Psoas muscle (tissue), 8 donors: ENCODE data around the gene GGA2. TPM values are rescaled to one million over a fixed set of nuclear protein-coding genes. Genes with fewer than 3 reads are reported as not detected.

ENCODE experiments used
- ATAC-seq, 4 donors: fragments of 200-7000 bp; cut with Tn5 transposase; one replicate each; pipeline ENCODE4 v1.9.1; 2020; ENCODE audit warnings: moderate library complexity in 3 of 4, mild to moderate bottlenecking in 2 of 4
- DNase-seq, 2 donors: peaks; one replicate each; pipeline ENCODE4 v3.0.0-alpha.2; 2020
- H3K27ac ChIP-seq: fragments of 200-600 bp; one replicate; pipeline ENCODE4 v1.8.0; 2022
- H3K27me3 ChIP-seq, 3 donors: fragments of 200-600 bp in 1 of 3; one replicate each; pipeline versions ENCODE4 v1.6.1 to v1.8.0; 2013 to 2022; ENCODE audit warnings: low read length in 2 of 3, mild to moderate bottlenecking in 2 of 3, moderate library complexity in 1 of 3; ENCODE audit not compliant: insufficient read depth in 3 of 3
- H3K36me3 ChIP-seq, 2 donors: fragments of 200-600 bp in 1 of 2; one replicate each; pipeline versions ENCODE4 v1.6.1 to v1.8.0; 2013 to 2022; ENCODE audit warnings: low read depth in 1 of 2, mild to moderate bottlenecking in 1 of 2, moderate library complexity in 1 of 2; ENCODE audit not compliant: insufficient read depth in 1 of 2
- H3K4me1 ChIP-seq: fragments of 200-600 bp; one replicate; pipeline ENCODE4 v1.8.0; 2022
- H3K4me3 ChIP-seq: fragments of 200-600 bp; one replicate; pipeline ENCODE4 v1.8.0; 2022; ENCODE audit warnings: mild to moderate bottlenecking
- H3K9me3 ChIP-seq: fragments of 200-600 bp; one replicate; pipeline ENCODE4 v1.8.0; 2022
- WGBS, 3 donors: extraction: QIAGEN DNeasy Blood & Tissue Kit; methylation state at CpG; one replicate each; pipeline versions ENCODE4 v1.1.6 to v1.1.7; 2013; 5-methylcytosine and 5-hydroxymethylcytosine counted together
- intact Hi-C, 2 donors: fragments of 100-400 bp; cut with DNase I; formaldehyde crosslinking; loops; one replicate each; pipeline versions ENCODE4 v1.11.0 to v1.14.2; 2022
- polyA plus RNA-seq, 3 donors: library from polyadenylated mRNA; stranded (reverse); fragments of 200-250 nt; gene quantifications; one replicate each; pipeline ENCODE4 v1.2.3, GENCODE V29; 2013
- total RNA-seq, 4 donors: library from RNA; stranded (reverse); fragmentation: NEBNext Ultra II Directional in 2 of 4; extraction: Animal tissue kit (Norgen Biotek cat#: 25700) in 2 of 4; gene quantifications; one replicate each; pipeline versions ENCODE4 v1.2.1 to v1.2.4, GENCODE V29; 2021 to 2023
- TF ChIP-seq, protein P1 (sequence below): fragments of 200-600 bp; IDR thresholded peaks from one replicate; pipeline ENCODE4 v1.8.0; 2022; ENCODE audit warnings: antibody characterized with exemption
- donor health status: healthy with polysubstance abuse.
- donor health status: DM: no; HTN: no; CAD: no; lungs with moderate emphysema.
- donor health status: Bipolar disorder and iron deficiency.
- donor health status: healthy.
- donor health status: DM: yes; HTN: yes; CAD: no.
- donor health status: DM: no; HTN: no; CAD: no.
- donor health status: DM: no; HTN: no; CAD: no.
- donor health status: DM: yes; HTN: yes; CAD: no.

The GGA2 gene
- total and polyA plus RNA-seq, 7 donors, result 18.9 to 62.9 (median 49.3) TPM

DNA sequence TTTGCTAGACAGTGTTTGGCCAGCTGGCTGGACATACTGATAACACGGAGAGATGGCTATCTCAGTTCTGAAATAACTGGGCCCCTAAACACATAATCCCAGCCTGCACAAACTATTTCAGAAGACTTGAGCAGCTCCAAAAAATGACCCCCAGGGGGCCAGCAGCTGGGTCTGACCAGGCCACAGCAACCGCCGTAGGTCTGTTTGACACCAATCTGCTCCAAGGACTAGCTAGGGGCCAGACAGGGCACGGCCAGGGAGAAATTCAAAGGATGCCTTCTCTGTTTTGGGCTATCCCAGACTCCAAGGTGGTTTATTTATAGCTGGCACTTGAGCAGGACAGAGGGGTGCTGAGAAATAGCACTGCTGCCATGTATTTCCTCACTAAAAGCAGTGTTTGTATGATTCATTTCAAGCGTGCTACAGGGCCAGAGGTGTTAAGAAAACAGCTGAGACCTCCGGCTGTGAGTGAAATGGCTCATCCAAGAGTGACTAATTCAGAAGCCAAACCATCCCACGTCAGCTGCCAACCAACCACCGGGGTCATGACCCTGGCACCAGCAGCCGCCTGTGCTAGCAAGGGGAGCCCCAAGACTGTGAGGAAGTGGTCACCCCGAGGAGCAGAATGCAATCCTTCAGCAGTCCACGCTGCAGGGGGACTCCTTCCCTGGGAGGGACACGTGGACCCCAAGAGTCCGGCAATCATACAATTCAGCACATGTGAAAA is 5.7 kb downstream of the GGA2 start:
- Histone ChIP-seq H3K36me3 (peaks cover 0 to 8% of the 10 kb centered on the region in 2 donors), H3K27ac (peak overlapping the region; percentile 86), H3K4me1 (peaks cover 42% of the 10 kb centered on the region), H3K27me3 (no peaks in the 10 kb centered on the region), H3K9me3 (no peaks in the 10 kb centered on the region), H3K4me3 (no peak overlapping the region)
- DNase-seq (peak; percentile 80 to 91), ATAC-seq (peak; percentile 86 to 95 (median 93))
- WGBS, 3 donors, result 15 to 35% (median 22%) methylated on average over 13 of the region's 13 CpGs
- TF ChIP-seq, protein P1, sequence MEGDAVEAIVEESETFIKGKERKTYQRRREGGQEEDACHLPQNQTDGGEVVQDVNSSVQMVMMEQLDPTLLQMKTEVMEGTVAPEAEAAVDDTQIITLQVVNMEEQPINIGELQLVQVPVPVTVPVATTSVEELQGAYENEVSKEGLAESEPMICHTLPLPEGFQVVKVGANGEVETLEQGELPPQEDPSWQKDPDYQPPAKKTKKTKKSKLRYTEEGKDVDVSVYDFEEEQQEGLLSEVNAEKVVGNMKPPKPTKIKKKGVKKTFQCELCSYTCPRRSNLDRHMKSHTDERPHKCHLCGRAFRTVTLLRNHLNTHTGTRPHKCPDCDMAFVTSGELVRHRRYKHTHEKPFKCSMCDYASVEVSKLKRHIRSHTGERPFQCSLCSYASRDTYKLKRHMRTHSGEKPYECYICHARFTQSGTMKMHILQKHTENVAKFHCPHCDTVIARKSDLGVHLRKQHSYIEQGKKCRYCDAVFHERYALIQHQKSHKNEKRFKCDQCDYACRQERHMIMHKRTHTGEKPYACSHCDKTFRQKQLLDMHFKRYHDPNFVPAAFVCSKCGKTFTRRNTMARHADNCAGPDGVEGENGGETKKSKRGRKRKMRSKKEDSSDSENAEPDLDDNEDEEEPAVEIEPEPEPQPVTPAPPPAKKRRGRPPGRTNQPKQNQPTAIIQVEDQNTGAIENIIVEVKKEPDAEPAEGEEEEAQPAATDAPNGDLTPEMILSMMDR, result no peak
- intact Hi-C loops, result no loop called here

DNA sequence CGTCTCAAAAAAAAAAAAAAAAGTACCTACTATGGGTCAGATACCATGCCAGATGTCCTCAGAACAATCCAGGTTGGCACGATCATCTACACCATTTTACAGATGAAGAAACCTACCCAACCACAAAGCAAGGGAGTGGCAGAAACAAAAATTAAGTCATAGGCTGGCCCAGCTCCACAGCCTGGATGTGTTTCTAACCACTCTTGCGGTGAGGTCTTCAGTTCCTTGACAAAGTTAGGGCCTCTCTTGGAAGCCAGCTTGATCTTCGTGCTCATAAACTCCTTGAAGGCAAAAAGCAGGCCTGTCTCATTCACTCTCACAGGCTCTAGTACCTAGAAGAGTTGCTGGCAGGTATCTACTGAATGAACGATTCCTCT is 6.2 kb downstream of the GGA2 start:
- H3K27ac ChIP-seq, result peak overlapping the region; percentile 86
- H3K4me1 ChIP-seq, result peaks cover 42% of the 10 kb centered on the region
- no peak overlapping the region for H3K4me3 ChIP-seq
- no peaks in the 10 kb centered on the region for H3K9me3 ChIP-seq
- DNase-seq (peak; percentile 56 to 75), ATAC-seq (peak; percentile 40 to 64 (median 56))
- H3K36me3 ChIP-seq, result peaks cover 0 to 8% of the 10 kb centered on the region in 2 donors
- intact Hi-C loops, result no loop called here
- no peaks in the 10 kb centered on the region for H3K27me3 ChIP-seq
- TF ChIP-seq, protein P1, result no peak
- 34 to 61% (median 45%) methylated on average over 4 to 5 of the region's 5 CpGs for WGBS, 3 donors

DNA sequence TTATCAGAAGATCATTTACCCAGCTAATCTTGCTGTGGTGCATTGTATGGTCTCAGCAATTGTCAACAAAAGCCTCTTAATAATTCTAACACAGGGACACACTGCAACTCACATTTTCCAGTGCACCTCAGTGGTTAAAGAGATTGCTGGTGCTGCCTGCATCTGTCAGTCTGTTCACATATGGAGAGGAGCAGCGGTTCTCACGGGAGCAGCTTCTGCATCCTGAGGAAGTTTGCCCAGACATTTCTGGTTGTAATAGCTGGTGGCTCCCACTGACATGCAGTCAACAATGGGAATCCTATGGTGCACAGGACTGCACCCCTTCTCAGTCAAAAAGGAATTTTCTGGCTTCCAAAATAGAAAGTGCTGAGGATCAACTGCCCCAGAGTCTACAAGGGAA is 7.8 kb downstream of the GGA2 start:
- peak overlapping the region; percentile 24 for H3K27ac ChIP-seq
- H3K36me3 ChIP-seq, result peaks cover 0 to 8% of the 10 kb centered on the region in 2 donors
- no peaks in the 10 kb centered on the region for H3K27me3 ChIP-seq
- no peak overlapping the region for H3K4me3 ChIP-seq
- ATAC-seq, result no peak
- TF ChIP-seq, protein P1, result no peak
- intact Hi-C loops, result no loop called here
- H3K4me1 ChIP-seq, result peaks cover 42% of the 10 kb centered on the region
- 52 to 65% (median 63%) methylated on average over 2 of the region's 2 CpGs for WGBS, 3 donors
- DNase-seq, result no peak
- no peaks in the 10 kb centered on the region for H3K9me3 ChIP-seq

DNA sequence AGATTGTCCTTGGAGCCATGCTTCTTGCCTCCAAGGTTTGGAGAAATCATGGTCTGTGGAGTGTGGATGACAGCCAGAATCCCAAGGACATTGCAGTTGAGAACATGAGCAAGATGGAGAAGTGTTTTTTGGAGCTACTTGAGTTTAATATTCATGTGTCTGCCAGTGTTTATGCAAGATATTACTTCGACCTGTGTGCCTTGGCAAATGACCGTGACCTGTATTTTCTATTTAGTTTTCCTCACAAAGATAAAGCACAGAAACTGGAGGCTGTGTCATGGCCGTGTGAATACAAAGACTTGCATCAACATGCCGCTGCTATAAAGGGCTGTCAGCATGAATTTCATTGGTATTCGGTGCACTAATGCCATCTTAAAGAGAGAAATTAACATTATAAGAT is 9.0 kb downstream of the GGA2 start:
- intact Hi-C loops, result no loop called here
- Histone ChIP-seq H3K4me3 (no peak overlapping the region), H3K9me3 (no peaks in the 10 kb centered on the region), H3K27ac (no peak overlapping the region), H3K4me1 (peaks cover 47% of the 10 kb centered on the region), H3K36me3 (peaks cover 0 to 8% of the 10 kb centered on the region in 2 donors), H3K27me3 (no peaks in the 10 kb centered on the region)
- TF ChIP-seq, protein P1, result no peak
- no peak for DNase-seq
- ATAC-seq, result no peak
- 85 to 91% (median 86%) methylated on average over 5 of the region's 5 CpGs for WGBS, 3 donors

DNA sequence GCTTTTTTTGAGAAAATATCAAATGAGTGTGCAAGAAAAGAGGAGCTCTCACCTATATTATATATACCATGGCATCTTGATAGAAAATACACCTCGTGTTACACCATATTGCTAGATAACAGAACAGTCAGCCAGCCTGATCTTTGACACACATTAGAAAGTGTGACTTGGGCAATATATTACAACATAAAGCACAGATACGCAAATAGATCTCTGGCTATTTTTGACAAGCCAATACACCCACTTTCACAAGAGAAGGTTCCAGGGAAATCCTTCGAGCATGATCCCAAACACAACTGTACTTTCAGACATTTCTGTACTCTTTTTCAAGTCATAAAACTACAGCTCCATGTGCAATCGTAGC is 9.4 kb downstream of the GGA2 start:
- H3K36me3 ChIP-seq, result peaks cover 0 to 9% of the 10 kb centered on the region in 2 donors
- no peak overlapping the region for H3K27ac ChIP-seq
- WGBS, 3 donors, result 68 to 76% (median 70%) methylated on average over 4 of the region's 4 CpGs
- no peak for DNase-seq
- TF ChIP-seq, protein P1, result no peak
- no peaks in the 10 kb centered on the region for H3K27me3 ChIP-seq
- no peak overlapping the region for H3K4me3 ChIP-seq
- ATAC-seq, result no peak
- H3K4me1 ChIP-seq, result peaks cover 43% of the 10 kb centered on the region
- no peaks in the 10 kb centered on the region for H3K9me3 ChIP-seq
- intact Hi-C loops, result no loop called here
